ENCODE results near the gene TULP4. TPM values are rescaled to one million over a fixed set of nuclear protein-coding genes. Genes with fewer than 3 reads are reported as not detected.
"Not testable (repeated sequence)": the region's sequence is repeated elsewhere in the genome, so short reads cannot be mapped to it uniquely, and the experiment has no call there.

Gene TULP4
- polyA plus RNA-seq, 3 donors, result 6.5 to 10.6 (median 7.9) TPM

- H3K9ac ChIP-seq (ENCODE audit: insufficient read depth, low read length, poor library complexity, severe bottlenecking); H3K4me1 ChIP-seq (ENCODE audit: control insufficient read depth in 1 of 2, insufficient read depth in 2 of 2, low read length in 2 of 2); H2AFZ ChIP-seq (ENCODE audit: insufficient read depth, low read depth, low read length, poor library complexity, severe bottlenecking); DNase-seq; H3K4me3 ChIP-seq (replicated peaks in 1 of 3; ENCODE audit: low read depth in 2 of 3, low read length in 3 of 3); H3K79me2 ChIP-seq (ENCODE audit: insufficient read depth, low read length); H3K27ac Mint-ChIP-seq; H3K4me1 Mint-ChIP-seq; H3K27me3 Mint-ChIP-seq (ENCODE audit: low read depth in 3 of 3); intact Hi-C loops (cut with micrococcal nuclease); H3K36me3 ChIP-seq (replicated peaks in 1 of 2; ENCODE audit: control insufficient read depth in 1 of 2, insufficient read depth in 2 of 2, low read length in 2 of 2); H3K27ac ChIP-seq (ENCODE audit: low read depth in 1 of 2, low read length in 2 of 2); H3K4me2 ChIP-seq (replicated peaks; ENCODE audit: extremely low read depth, low read length, poor library complexity, severe bottlenecking); H4K20me1 ChIP-seq (ENCODE audit: insufficient read depth, low read length); H3K27me3 ChIP-seq (ENCODE audit: control insufficient read depth in 2 of 2, insufficient read depth in 2 of 2, low read length in 2 of 2); H3K4me3 Mint-ChIP-seq: not testable (repeated sequence)
- 100% methylated on average over 3 of the region's 7 CpGs for WGBS (ENCODE audit: insufficient coverage)
- H3K9me3 ChIP-seq (replicated peaks in 1 of 2; ENCODE audit: control insufficient read depth in 1 of 2, insufficient read depth in 1 of 2, low read length in 2 of 2), result peaks cover 14 to 34% of the 10 kb centered on the region in 2 donors
- H3K36me3 Mint-ChIP-seq, result peaks cover 3 to 14% of the 10 kb centered on the region in 2 donors
- H3K9me3 Mint-ChIP-seq, result peaks cover 16 to 36% (median 33%) of the 10 kb centered on the region in 7 donors
Observed at GRCh38 chr6:158350731-158351130, 38.5 kb downstream of the TULP4 start.

- no peak overlapping the region for H3K4me3 Mint-ChIP-seq
- no peaks in the 10 kb centered on the region for H3K79me2 ChIP-seq (ENCODE audit: insufficient read depth, low read length)
- H3K9me3 Mint-ChIP-seq, result peaks cover 5 to 17% (median 14%) of the 10 kb centered on the region in 7 donors
- no peak overlapping the region for H3K4me3 ChIP-seq (replicated peaks in 1 of 3; ENCODE audit: low read depth in 2 of 3, low read length in 3 of 3)
- peaks cover 0 to 17% of the 10 kb centered on the region in 2 donors for H3K9me3 ChIP-seq (replicated peaks in 1 of 2; ENCODE audit: control insufficient read depth in 1 of 2, insufficient read depth in 1 of 2, low read length in 2 of 2)
- H3K27ac Mint-ChIP-seq, result no peak overlapping the region
- H3K36me3 Mint-ChIP-seq, result peaks cover 3 to 4% of the 10 kb centered on the region in 2 donors
- H3K9ac ChIP-seq (ENCODE audit: insufficient read depth, low read length, poor library complexity, severe bottlenecking), result no peak overlapping the region
- H3K27me3 ChIP-seq (ENCODE audit: control insufficient read depth in 2 of 2, insufficient read depth in 2 of 2, low read length in 2 of 2), result no peaks in the 10 kb centered on the region
- no peak overlapping the region for H2AFZ ChIP-seq (ENCODE audit: insufficient read depth, low read depth, low read length, poor library complexity, severe bottlenecking)
- intact Hi-C loops (cut with micrococcal nuclease), result no loop called here
- TF ChIP-seq CTCF (IDR thresholded peaks at IDR 0.05), result no peak
- DNase-seq, result no peak
- no peak overlapping the region for H3K27ac ChIP-seq (ENCODE audit: low read depth in 1 of 2, low read length in 2 of 2)
- no peak overlapping the region for H3K4me2 ChIP-seq (replicated peaks; ENCODE audit: extremely low read depth, low read length, poor library complexity, severe bottlenecking)
- peaks cover 19% of the 10 kb centered on the region for H4K20me1 ChIP-seq (ENCODE audit: insufficient read depth, low read length)
- 98% methylated on average over 8 of the region's 13 CpGs for WGBS (ENCODE audit: insufficient coverage)
- no peaks in the 10 kb centered on the region for H3K4me1 Mint-ChIP-seq
- no peaks in the 10 kb centered on the region for H3K4me1 ChIP-seq (ENCODE audit: control insufficient read depth in 1 of 2, insufficient read depth in 2 of 2, low read length in 2 of 2)
- H3K36me3 ChIP-seq (replicated peaks in 1 of 2; ENCODE audit: control insufficient read depth in 1 of 2, insufficient read depth in 2 of 2, low read length in 2 of 2), result no peaks in the 10 kb centered on the region
- H3K27me3 Mint-ChIP-seq (ENCODE audit: low read depth in 3 of 3), result peaks cover 0 to 2% (median 2%) of the 10 kb centered on the region in 3 donors
Observed at GRCh38 chr6:158353883-158354877, 41.9 kb downstream of the TULP4 start.
